Sigmoid colon (tissue), 7 donors: ENCODE measurements around the gene CCDC68. TPM values are rescaled to one million over a fixed set of nuclear protein-coding genes. Genes with fewer than 3 reads are reported as not detected.

Experiments
- DNase-seq: peaks from one replicate; pipeline ENCODE4 v3.0.0-alpha.2; 2019
- H3K27ac ChIP-seq, 4 donors: fragments of 200-600 bp; sonication (generic); one replicate each; pipeline ENCODE4 v1.5.1; 2016 to 2019; ENCODE audit warnings: mild to moderate bottlenecking in 1 of 4
- H3K27me3 ChIP-seq, 3 donors: fragments of 200-600 bp; sonication (generic); one replicate each; pipeline ENCODE4 v1.5.1; 2019; ENCODE audit warnings: mild to moderate bottlenecking in 1 of 3
- H3K36me3 ChIP-seq, 4 donors: fragments of 200-600 bp; sonication (generic); one replicate each; pipeline ENCODE4 v1.5.1; 2016 to 2019
- H3K4me1 ChIP-seq, 4 donors: fragments of 200-600 bp; sonication (generic); one replicate each; pipeline ENCODE4 v1.5.1; 2017 to 2019
- H3K4me3 ChIP-seq, 4 donors: fragments of 200-600 bp; sonication (generic); one replicate each; pipeline ENCODE4 v1.5.1; 2017 to 2019; ENCODE audit warnings: mild to moderate bottlenecking in 2 of 4, moderate library complexity in 1 of 4
- H3K9me3 ChIP-seq, 4 donors: fragments of 200-600 bp in 3 of 4; sonication (generic) in 3 of 4; one replicate each; pipeline versions ENCODE4 v1.5.1 to v1.6.1; 2013 to 2019
- EP300 ChIP-seq, 4 donors: sonication (generic); formaldehyde crosslinking; IDR thresholded peaks; one replicate each; pipeline ENCODE4 v1.6.1; 2017; ENCODE audit warnings: antibody characterized with exemption in 4 of 4
- POLR2A ChIP-seq, 2 donors: fragments of 450-650 bp; IDR thresholded peaks; one replicate each; pipeline ENCODE4 v1.6.1; 2016; ENCODE audit warnings: antibody characterized with exemption in 2 of 2, mild to moderate bottlenecking in 2 of 2, moderate library complexity in 2 of 2
- POLR2AphosphoS5 ChIP-seq, 4 donors: sonication (generic); formaldehyde crosslinking; IDR thresholded peaks; one replicate each; pipeline ENCODE4 v1.6.1; 2017; ENCODE audit warnings: antibody characterized with exemption in 4 of 4
- WGBS, 2 donors: extraction: QIAGEN DNeasy Blood & Tissue Kit; methylation state at CpG; one replicate each; pipeline ENCODE4 v1.1.7; 2013; 5-methylcytosine and 5-hydroxymethylcytosine counted together
- intact Hi-C: fragments of 100-400 bp; cut with DNase I; formaldehyde crosslinking; loops from one replicate; pipeline ENCODE4 v1.15.1; 2023
- polyA plus RNA-seq, 3 donors: library from polyadenylated mRNA; stranded (reverse); fragments of 200-250 nt; gene quantifications; one replicate each; pipeline ENCODE4 v1.2.3, GENCODE V29; 2013
- total RNA-seq, 4 donors: library from RNA; depleted of rRNA; stranded (reverse); fragments of >200 nt; gene quantifications; one replicate each; pipeline ENCODE4 v1.1.0, GENCODE V29; 2016
- TF ChIP-seq, protein P1 (sequence below), 4 experiments: fragments of 450-650 bp in 3 of 4; fragments of 200-600 bp in 1 of 4; IDR thresholded peaks; one replicate each; pipeline ENCODE4 v1.5.1; 2016 to 2019; ENCODE audit warnings: antibody characterized with exemption in 4 of 4, mild to moderate bottlenecking in 3 of 4, moderate library complexity in 2 of 4
- donor health status: healthy with polysubstance abuse.
- donor health status: Bipolar disorder and iron deficiency.
- donor health status: healthy.

Gene CCDC68
- total and polyA plus RNA-seq, 7 donors: 3.1 to 42.3 (median 5.5) TPM

GRCh38 chr18:54904581-54904980 is 54.7 kb downstream of the CCDC68 start:
- H3K27me3 ChIP-seq: no peaks in the 10 kb centered on the region
- intact Hi-C loops: no loop called here
- 89 to 94% methylated on average over 2 of the region's 2 CpGs for WGBS, 2 donors

GRCh38 chr18:54900290-54900689 is 59.0 kb downstream of the CCDC68 start:
- Histone ChIP-seq H3K4me1 (no peaks in the 10 kb centered on the region), H3K36me3 (no peaks in the 10 kb centered on the region), H3K9me3 (no peaks in the 10 kb centered on the region), H3K27ac (no peak overlapping the region), H3K27me3 (no peaks in the 10 kb centered on the region), H3K4me3 (no peak overlapping the region)
- intact Hi-C loops: no loop called here
- no peak for DNase-seq
- TF ChIP-seq EP300 (IDR thresholded peaks at IDR 0.05) (no peak), POLR2A (IDR thresholded peaks at IDR 0.05) (no peak), POLR2AphosphoS5 (IDR thresholded peaks at IDR 0.05) (no peak)
- TF ChIP-seq, protein P1, sequence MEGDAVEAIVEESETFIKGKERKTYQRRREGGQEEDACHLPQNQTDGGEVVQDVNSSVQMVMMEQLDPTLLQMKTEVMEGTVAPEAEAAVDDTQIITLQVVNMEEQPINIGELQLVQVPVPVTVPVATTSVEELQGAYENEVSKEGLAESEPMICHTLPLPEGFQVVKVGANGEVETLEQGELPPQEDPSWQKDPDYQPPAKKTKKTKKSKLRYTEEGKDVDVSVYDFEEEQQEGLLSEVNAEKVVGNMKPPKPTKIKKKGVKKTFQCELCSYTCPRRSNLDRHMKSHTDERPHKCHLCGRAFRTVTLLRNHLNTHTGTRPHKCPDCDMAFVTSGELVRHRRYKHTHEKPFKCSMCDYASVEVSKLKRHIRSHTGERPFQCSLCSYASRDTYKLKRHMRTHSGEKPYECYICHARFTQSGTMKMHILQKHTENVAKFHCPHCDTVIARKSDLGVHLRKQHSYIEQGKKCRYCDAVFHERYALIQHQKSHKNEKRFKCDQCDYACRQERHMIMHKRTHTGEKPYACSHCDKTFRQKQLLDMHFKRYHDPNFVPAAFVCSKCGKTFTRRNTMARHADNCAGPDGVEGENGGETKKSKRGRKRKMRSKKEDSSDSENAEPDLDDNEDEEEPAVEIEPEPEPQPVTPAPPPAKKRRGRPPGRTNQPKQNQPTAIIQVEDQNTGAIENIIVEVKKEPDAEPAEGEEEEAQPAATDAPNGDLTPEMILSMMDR (IDR thresholded peaks at IDR 0.05): no peak
- 88 to 94% methylated on average over 2 of the region's 2 CpGs for WGBS, 2 donors

More at GRCh38 chr18:54904581-54904980, 54.7 kb downstream of the CCDC68 start:
- H3K36me3 ChIP-seq: no peaks in the 10 kb centered on the region
- H3K9me3 ChIP-seq: no peaks in the 10 kb centered on the region
- no peak overlapping the region for H3K4me3 ChIP-seq
- H3K4me1 ChIP-seq: no peaks in the 10 kb centered on the region
- no peak for DNase-seq
- no peak overlapping the region for H3K27ac ChIP-seq
- TF ChIP-seq POLR2AphosphoS5 (IDR thresholded peaks at IDR 0.05) (no peak), POLR2A (IDR thresholded peaks at IDR 0.05) (no peak), EP300 (IDR thresholded peaks at IDR 0.05) (no peak)
- TF ChIP-seq, protein P1 (IDR thresholded peaks at IDR 0.05): no peak

GRCh38 chr18:54899500-54899899 is 59.8 kb downstream of the CCDC68 start:
- no peak for DNase-seq
- no peaks in the 10 kb centered on the region for H3K36me3 ChIP-seq
- no peak overlapping the region for H3K4me3 ChIP-seq
- TF ChIP-seq POLR2A (IDR thresholded peaks at IDR 0.05) (no peak), EP300 (IDR thresholded peaks at IDR 0.05) (no peak), POLR2AphosphoS5 (IDR thresholded peaks at IDR 0.05) (no peak)
- TF ChIP-seq, protein P1 (IDR thresholded peaks at IDR 0.05): no peak
- H3K9me3 ChIP-seq: no peaks in the 10 kb centered on the region
- intact Hi-C loops: no loop called here
- H3K4me1 ChIP-seq: no peaks in the 10 kb centered on the region
- no peaks in the 10 kb centered on the region for H3K27me3 ChIP-seq
- no peak overlapping the region for H3K27ac ChIP-seq

- Histone ChIP-seq H3K27me3 (no peaks in the 10 kb centered on the region), H3K9me3 (no peaks in the 10 kb centered on the region), H3K36me3 (no peaks in the 10 kb centered on the region), H3K4me1 (no peaks in the 10 kb centered on the region), H3K27ac (no peak overlapping the region), H3K4me3 (no peak overlapping the region)
- intact Hi-C loops: no loop called here
- TF ChIP-seq EP300 (IDR thresholded peaks at IDR 0.05): no peak
- TF ChIP-seq POLR2A (IDR thresholded peaks at IDR 0.05): no peak
- no peak for TF ChIP-seq POLR2AphosphoS5 (IDR thresholded peaks at IDR 0.05)
- TF ChIP-seq, protein P1 (IDR thresholded peaks at IDR 0.05): no peak
- no peak for DNase-seq
- WGBS, 2 donors: 70 to 76% methylated on average over 2 of the region's 2 CpGs
These were observed 70.3 kb downstream of the CCDC68 start for GRCh38 chr18:54888933-54889332.

DNA sequence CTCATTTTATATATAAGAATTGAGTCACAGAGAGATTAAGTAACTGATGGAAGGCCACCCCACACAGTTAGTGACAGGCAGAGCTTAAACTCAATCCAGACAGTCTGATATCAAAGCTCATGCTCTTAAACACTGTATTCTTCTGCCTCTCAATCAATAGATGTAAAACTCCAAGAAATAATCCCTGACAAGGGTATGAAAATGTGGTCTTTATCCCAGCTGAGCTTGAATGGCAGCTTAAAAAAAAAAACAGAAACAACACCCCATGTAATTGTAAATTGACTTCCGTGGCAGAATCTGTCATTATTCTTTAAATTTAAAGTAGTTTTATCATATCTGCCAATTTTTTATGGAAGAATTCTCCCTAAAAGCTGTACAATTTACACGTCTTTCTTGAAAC is 70.9 kb downstream of the CCDC68 start:
- H3K9me3 ChIP-seq: no peaks in the 10 kb centered on the region
- no peaks in the 10 kb centered on the region for H3K27me3 ChIP-seq
- no peaks in the 10 kb centered on the region for H3K36me3 ChIP-seq
- TF ChIP-seq EP300 (IDR thresholded peaks at IDR 0.05) (no peak), POLR2AphosphoS5 (IDR thresholded peaks at IDR 0.05) (no peak), POLR2A (IDR thresholded peaks at IDR 0.05) (no peak)
- TF ChIP-seq, protein P1 (IDR thresholded peaks at IDR 0.05): no peak
- intact Hi-C loops: no loop called here
- 89 to 94% methylated on average over 2 of the region's 2 CpGs for WGBS, 2 donors
- H3K27ac ChIP-seq: no peak overlapping the region
- H3K4me1 ChIP-seq: no peaks in the 10 kb centered on the region
- H3K4me3 ChIP-seq: no peak overlapping the region
- DNase-seq: no peak
